Activated CD4-positive, alpha-beta T cell treated with anti-CD3 and anti-CD28 coated beads for 1 hour (primary cell): ENCODE measurements around the gene TM7SF2.
"Not testable (repeated sequence)": the region's sequence is repeated elsewhere in the genome, so short reads cannot be mapped to it uniquely, and the experiment has no call there.

Experiments used
- DNase-seq: peaks from one replicate; pipeline ENCODE4 v3.0.0-alpha.2; 2020

Gene TM7SF2

DNA sequence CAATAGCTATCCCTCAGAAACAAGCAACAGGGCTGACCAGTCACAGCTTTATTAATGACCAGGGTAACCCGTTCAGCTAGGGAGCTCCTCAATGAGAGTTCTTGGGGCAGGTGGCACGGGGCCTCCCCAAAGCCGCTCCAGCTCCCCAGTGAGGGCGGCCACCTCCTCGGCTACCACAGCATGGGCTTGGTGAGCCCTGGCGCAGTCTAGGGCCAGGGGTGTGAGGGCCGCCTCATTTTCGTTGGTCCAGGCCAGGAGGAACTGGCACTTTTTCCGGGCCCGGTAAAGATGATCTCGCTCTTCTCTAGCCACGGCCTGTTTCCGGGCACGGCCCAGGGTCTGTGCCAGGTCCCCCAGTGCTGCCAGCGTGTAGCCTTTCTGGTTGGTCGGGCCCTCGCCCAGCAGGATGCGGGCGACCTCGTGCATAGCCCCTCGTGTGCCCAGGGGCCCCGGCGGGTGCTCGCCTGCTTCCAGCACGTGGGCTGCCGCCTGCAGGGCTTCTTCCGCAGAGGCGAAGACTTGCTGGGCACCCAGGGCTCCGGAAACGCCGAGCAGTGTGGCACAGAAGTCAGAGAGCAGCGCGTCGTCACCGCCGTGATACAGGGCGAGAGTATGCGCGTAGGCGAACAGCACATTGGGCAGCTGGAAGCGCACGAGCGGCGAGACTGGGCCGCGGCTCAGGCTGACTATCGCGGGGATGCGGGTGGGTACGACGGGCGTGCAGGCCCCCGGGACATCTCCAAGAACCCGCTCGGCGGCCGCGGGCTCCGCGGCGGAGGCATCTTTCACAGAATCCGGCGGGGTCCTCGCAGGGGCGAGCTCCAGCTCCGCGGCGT lies 4.9 kb downstream of the TM7SF2 start:
- peak; percentile 43 for DNase-seq

DNA sequence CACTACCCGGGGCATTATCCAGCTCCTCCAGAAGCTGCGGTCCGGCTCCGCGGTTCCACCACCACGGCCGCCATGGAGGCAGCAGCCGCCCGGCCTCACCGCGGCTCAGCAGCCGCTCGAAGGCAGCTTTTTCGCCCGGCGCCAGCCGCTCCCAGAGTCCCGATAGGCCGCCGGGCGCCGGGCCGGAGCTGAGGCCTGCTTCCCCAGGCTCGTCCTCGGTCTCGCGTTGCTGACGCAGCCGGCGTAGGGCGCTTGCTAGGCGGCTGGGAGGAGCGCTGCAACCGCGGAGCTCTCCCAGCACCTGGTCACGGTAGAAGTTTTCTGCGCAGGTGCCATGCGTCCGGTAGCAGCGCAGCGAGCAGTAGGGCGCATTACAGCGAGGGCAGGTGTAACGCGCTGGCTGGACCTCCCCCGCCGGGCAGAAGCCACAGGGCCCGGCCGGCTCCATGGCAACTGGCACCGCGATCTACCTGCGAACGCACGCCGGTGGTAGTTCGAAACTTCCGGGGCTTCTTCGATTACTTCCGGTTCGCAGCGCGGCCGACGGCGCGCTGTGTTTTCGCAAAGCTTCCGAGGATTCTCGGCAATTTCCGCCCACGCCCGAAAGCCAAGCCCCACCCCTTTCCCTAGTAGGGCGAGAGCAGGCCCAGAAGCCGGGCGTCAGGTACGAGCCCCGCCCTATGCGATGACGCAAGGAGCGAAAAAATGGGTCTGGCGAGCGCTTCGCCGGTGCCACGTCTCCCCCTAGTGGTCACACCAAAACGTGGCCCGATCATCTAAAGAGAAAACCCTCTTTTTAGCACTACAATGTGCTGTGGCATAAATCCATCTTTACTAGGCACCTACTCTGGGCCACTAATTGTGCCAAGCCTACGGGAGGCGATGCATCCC lies 5.8 kb downstream of the TM7SF2 start, which contains the start of gene ZNHIT2:
ZNHIT2 (minus strand) TSS at position 496 of the 891 bp plus-strand sequence; CDS start at position 448, 48 bp downstream.
- peak; percentile 100 for DNase-seq

DNA sequence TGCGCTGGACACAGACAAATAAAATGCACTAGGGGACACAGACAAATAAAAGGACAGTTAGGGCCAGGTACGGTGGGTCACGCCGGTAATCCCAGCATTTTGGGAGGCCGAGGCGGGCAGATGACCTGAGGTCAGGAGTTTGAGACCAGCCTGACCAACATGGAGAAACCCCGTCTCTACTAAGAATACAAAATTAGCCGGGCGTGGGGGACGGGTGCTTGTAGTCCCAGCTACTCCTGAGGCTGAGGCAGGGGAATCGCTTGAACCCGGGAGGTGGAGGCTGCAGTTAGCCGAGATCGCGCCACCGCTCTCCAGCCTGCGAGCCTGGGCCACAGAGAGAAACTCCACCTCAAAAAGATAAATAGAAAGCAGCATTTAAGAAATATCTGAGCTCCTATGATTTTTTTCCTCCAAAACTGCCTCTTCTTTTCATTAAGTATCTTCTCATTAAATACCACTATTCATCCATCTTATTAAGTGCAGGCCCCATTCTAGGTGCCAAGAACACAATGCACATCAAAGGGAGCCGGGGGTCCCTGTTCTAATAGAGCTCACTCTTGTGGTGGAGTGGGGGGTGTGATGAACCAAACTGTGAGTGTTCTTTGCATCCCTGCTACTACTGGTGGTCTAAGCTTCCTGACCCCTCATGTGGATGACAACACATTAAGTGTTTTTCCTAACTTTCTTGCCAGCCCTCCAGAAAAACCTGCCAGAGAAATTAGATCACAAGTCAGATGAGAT lies 6.6 kb downstream of the TM7SF2 start:
- DNase-seq, result no peak

DNA sequence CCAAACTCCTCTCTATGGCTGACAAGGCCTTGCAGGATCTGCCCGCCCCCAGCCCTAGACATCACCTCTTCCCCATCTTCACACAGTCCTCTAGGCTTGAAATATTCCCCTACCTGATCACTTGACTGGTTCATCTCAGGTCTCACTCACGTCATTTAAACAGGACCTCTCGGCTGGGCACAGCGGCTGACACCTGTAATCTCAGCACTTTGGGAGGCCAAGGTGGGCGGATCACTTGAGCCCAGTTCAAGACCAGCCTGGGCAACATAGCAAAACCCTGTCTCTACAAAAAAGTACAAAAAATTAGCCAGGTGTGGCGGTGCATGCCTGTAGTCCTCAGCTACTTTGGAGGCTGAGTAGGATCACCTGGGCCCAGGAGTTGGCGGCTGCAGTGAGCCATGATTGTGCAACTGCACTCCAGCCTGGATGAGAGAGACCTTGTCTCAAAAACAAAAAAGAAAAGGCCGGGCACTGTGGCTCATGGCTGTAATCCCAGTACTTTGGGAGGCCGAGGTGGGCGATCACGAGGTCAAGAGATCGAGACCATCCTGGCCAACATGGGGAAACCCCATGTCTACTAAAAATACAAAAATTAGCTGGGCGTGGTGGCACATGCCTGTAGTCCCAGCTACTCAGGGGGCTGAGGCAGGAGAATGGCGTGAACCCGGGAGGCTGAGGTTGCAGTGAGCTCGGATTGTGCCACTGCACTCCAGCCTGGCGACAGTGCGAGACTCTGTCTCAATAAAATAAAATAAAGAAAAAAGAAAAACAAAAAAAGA lies 7.4 kb downstream of the TM7SF2 start:
- not testable (repeated sequence) for DNase-seq

DNA sequence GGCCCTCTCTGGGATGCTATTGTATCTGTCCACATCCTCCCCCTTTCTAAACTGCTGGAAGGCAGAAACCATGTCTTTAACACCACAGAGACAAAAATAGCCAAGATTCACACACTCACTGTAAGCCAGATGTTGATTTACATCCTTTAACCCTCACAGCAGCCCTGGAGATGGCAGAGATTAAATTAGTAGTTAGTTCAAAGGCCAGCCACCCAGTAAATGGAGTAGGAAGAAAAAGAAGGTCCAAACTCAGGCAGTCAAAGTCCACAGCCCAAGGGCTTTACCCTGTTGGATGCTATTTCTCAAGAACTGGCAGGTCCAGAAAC lies 8.0 kb downstream of the TM7SF2 start:
- DNase-seq, result no peak

DNA sequence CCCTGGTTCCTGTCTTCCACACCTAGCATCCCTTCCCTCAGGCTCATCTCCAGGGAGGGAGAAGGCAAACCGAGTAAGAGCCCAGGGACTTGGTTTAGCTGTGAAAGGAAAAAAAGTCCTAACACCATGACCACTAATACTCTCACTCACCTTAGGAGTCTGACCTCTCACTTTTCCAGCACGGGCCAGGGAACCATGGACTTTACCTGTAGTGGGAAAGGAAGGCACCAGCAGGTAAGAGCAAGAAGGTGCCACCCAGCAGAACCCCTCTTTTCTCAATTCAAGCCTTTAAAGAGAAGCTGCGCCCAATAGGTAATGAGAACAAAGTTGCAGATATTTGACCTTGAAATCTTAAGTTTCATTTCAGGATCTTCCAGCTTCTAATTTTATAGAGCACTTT lies 9.2 kb downstream of the TM7SF2 start:
- no peak for DNase-seq

DNA sequence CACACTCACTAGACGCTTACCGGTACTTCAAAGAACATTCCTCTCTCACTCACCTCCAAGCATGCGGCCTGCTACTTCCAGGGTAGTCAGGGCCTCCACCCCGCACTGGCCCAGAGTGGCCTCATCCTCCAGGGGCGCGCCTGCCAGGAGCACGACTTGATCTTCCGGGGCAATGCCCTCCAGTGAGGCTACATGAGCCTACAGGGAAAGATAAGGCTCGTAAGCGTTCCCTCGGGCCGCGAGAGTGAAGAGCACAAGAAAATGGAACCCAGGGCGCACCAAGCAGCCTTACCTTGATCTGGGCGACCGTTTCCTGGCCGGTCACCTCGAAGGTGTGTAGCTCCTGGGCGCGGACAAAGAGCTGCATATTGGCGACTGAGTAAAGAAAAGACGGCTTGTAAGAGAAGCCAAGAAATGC lies 9.8 kb downstream of the TM7SF2 start:
- DNase-seq, result no peak

DNA sequence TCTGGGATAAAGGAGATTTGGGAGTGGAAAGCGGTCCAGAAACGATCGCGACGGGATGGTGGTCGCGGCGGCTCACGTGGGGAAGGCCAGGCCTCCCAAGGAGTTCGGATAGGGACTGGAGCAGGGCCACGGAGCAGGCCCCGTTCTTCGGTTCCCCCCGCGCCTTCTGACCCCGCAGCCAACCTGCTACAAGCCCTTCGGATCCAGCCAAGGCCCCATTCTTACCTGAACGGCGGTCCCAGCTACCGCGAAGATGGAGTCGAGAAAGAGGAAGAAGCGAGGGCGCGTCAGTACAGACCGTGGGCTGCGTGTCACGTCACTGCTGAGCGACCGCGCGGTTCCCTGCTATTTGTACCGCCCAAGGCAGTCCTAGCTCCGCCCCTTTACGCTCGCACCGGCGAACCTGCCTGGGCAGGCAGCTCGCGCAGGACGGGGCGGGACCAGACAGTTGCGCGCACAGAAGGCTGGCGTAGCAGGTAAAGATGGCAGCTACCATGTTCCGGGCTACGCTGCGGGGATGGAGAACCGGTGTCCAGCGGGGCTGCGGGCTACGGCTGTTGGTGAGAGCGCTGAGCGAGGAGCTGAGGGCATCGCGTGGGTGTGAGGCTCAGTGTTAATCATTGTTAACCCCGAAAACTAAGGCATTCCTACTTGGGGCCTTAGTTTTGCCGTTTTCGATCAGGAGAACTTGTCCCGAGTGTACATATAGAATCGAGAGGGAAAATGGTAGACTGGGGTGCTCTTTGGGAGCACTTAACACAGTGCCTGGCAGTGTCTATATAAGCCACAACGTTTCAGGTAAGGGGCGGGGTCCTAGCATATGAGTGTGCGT lies 10.4 kb downstream of the TM7SF2 start, which contains the start of the genes FAU and MRPL49:
FAU (minus strand) TSS at position 270 of the 832 bp plus-strand sequence. CDS start 321 bp downstream, outside the sequence.
MRPL49 (plus strand) TSS at position 457 of the 832 bp plus-strand sequence; CDS start at position 483, 26 bp downstream.
- DNase-seq, result peak; percentile 98

DNA sequence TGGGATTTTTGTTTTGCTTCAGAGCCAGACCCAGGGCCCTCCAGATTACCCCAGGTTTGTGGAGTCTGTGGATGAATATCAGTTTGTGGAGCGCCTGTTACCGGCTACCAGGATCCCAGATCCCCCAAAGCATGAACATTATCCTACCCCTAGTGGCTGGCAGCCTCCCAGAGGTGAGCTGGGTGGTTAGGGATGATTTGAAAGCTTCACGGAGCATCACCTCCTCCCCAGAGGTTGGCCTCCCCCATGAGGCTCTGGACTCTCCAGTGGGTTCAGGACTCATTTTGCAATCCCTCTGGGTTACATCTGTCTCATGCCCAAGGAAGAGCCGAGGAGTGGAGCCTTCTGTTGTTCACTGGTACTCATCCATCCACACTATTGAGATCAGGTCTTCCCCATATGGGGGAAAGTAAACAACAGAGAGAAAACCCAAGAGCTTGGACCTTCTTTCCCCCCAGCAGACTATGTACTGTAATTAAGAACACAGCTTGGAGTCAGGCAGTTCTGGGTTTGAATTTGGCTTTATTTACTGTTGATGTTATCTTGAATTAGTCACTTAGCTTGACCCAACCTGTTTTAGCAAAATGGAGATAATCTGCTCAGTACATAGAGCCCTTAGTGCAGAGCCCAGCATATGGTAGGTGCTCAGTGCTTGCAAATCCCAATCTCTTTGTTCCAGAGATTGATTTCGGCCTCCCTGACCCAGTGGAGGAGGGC lies 13.0 kb downstream of the TM7SF2 start:
- DNase-seq, result no peak

DNA sequence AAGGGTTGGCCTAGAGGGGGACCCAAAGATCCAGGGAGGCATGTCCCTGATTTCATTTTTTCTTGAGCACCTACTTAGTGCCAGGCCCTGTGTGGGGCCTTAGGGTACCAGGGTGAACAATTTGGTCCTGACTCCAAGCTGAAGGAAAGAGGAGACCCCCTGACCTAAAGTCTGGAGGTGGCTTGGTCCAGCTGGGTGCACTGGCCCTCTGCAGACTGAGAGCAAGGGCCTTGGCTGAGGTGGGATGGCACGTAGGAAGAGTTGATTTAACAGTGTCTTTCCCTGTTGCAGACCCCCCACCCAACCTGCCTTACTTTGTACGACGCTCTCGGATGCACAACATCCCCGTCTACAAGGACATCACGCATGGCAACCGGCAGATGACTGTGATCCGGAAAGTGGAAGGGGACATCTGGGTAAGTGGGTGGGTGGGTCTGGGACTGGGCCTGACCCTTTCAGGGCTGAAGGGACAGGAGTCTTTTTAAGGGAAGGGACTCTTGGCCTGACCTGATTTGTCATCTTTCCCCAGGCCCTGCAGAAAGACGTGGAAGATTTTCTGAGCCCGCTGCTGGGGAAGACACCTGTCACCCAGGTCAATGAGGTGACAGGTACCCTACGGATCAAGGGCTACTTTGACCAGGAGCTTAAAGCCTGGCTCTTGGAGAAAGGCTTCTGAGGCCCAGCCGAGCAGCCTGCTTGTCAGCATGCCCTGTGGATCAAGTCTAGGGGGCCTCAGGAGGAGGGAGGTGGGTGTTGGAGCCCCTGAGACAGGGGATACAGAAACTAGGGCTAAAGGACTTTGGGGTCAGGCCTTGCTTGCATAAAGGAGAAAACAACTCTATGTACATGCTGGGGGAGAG lies 13.8 kb downstream of the TM7SF2 start:
- no peak for DNase-seq

DNA sequence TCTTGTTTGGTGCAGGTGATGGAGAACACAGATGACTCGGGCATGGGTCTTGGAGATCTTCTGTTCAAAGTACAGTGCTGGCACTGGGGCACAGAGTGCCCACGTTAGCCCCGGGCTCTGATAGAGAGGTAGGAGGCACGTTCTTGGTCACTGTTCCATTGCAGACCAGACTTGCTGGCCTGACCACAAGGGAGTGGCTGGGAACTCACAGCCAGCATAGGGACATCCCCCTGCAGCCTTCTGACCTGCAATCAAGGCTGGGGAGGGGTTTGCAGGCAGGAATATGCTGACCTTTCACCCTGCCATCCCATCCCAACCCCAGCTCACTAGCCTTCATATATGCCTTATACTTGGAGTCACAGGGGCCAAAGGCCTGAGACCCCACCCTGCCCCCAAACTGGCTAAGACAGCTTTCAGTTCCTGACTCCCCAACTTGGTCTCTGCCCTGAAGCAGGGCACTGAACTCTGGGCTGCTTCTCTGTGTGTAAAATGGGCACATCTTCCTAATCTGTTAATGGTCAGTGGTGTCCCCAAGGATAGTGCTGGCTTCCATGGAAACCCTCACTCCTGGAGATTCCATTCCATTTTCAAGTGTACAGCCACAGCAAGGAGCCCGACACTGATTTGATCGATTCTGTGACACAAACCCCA lies 15.1 kb downstream of the TM7SF2 start:
- DNase-seq, result no peak

DNA sequence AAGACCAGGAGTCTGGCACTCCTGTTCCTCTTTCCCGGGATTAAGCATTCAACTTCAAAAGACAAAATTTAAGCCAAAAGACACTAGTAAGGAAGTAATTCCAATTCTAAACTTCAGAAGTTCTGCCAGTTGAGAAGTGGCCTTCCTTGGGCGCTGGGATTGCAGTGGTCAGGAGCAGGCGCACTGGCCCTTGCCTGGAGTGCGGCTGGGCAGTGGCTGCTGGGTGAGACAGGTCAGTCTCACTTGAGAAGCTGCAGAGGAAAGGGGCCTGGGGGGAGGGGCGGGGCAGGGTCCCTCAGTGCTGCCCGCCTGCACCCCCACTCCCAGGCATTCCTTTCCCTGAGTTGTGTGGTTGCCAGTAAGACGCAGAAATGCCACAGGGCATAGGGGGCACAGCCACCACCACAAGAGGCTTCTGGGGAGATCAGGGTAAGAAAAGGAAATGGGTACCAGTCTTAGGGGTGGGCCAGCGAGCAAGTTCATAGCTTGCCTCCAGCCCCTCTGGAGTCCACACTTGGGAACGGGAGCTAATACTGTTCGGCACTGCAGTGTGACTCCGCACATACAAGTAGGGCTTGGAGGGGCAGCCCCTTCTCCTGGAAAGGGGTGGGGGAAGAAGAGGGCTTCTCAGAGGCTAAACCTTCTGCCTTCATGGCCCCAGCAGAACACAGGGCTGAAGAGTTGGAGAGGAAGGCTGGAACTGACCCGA lies 16.0 kb downstream of the TM7SF2 start:
- no peak for DNase-seq

DNA sequence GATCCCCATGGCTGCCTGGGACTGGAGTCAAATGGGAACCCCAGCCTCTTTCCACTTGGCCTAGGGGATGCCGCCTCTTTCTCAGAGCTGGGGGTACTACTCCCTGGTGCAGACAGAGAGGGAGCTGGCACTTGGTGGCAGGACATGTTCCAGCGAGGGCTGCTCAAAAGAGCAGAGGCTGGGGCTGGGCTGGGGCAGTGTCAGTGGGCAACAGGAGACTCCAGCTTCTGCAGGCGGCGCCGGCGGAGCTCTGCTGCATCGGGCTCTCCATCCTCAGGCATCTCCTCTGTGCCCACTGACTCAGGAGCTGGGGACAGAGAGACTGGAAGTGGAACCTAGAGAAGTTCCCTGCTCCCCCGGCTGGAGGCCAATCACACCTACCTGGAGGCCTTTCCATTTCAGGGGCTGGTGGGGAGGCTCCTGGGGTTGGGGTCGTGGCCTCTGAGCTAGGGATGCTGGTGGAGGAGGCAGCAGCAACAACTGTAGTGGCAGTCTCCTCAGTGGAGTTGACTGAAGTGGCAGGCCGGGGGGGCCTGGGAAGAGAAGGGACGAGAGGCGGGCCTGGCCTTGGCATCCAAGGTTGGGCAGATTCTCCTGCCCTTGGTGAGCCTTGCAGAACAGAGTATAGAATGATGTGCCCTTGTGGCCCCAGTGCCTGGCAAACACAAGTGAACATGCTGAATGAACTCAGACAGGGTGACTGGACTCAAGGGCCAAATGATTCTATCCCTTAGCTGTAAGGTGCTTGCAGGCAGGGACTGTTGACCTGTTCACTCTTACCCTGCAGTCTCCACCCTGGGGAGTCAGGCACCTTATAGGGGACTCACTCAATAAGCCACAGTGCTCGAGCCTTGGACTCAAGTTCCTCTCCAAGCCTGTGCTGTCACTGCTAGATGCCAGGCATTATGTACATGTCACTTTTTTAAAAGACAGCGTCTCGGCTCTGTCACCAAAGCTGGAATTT lies 16.8 kb downstream of the TM7SF2 start:
- DNase-seq, result no peak

DNA sequence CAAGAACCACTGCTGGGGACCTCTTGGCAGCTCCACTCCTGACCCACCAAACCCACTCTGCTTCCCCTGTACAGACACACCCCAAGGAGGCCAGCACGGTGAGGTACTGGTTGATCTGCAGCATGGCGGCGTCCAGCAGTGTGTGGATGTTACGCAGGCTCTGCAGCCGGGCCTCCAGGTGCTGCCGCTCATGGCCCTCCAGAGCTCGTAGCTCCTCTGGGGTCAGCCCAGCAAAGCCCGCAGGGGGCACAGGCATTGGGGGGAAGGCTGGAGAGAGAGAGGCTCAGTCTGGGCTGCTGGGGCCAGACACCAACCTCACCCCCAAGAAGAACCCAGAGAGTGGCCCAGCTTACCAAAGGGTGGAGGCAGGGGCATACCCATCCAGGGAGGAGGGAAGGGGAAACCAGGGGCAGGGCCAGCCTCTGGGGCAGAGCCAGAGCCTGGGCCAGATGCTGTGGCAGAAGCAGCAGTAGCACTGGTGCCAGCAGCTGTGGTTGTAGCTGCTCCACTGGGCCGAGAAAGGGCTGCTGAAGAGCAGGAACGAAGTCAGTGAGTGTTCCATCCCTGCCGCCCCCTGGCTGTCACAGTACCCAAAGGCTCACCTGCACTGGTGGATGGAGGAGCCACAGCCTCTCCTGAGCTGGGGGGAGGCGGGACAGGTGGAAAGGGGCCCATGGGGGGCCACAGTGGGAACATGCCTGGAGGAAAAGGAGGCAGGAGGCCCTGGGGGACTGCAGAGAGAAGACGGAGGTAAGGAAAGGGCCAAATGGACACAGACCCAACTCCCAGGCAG lies 18.2 kb downstream of the TM7SF2 start:
- DNase-seq, result no peak

DNA sequence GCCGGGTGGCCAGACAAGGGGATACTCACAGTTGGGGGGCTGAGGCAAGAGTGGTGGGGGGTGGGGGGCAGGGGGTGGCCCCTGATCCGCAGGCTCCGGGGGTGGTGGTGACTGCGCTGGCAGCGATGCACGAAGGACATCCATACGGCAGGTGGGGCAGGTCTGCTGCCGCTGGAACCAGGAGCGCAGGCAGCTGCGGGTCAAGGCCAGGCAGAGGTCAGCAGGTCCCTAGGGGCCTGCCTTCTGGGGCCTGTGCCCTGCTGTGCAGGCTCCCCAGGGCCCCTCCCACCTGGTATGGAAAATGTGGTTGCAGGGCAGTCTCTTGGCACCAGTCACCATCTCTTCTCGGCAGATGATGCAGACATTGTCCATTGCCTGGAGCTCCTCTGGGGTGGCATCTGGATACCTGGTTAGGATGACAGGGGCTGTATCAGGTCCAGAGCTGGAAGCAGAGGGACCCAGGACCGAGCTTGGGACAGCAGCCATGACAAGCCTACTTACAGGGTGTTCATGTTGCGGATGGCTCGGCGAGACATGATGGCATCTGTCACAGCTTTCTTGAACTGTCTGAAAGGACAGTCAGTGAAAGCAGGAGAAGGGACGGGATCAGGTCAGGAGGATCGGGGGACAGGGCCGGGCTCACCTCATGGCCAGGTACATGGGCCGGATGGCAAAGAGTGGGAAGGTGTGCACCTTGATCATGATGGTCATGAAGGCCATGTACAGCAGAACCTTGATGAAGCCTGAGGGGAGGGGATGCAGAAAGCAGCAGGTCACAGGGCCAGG lies 19.2 kb downstream of the TM7SF2 start:
- no peak for DNase-seq
